Stimulated activated CD8-positive, alpha-beta memory T cell treated with anti-CD3 and anti-CD28 coated beads, Interleukin-15, amount 100 ng/mL, for 24 hours (primary cell): ENCODE results near the gene TUBA8.
"Not testable (repeated sequence)": the region's sequence is repeated elsewhere in the genome, so short reads cannot be mapped to it uniquely, and the experiment has no call there.

ENCODE experiments used
- DNase-seq: peaks from one replicate; pipeline ENCODE4 v3.0.0-alpha.2; 2020; ENCODE audit warnings: low read depth

TUBA8 gene

GRCh38 chr22:18173441-18173840 is 62.8 kb downstream of the TUBA8 start:
- DNase-seq: not testable (repeated sequence)
